Measurements from ENCODE around the gene PIR.

DNA sequence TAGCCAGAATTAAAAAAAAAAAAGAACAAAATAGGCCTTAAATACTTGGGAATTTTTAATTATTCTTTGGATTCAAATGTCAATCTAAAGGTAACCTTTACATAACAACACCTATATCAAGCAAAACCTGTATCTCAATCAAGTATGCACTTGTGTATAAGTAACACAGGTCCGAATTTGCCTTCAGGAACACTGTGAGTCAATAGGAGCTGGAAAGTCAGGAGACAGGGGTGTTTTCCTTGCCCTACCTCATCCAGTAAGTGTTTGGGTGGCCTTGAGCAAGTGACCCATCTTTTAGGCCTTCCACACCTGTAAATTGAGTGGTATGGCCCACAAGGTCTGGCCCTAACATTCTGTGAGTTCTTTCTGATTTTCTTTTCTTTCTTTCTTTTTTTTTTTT lies 68.1 kb downstream of the PIR start:
- TF ChIP-seq CTCF (IDR thresholded peaks at IDR 0.05; ENCODE audit: extremely low read depth in 1 of 2, insufficient read depth in 1 of 2, low read depth in 1 of 2, low read length in 2 of 2) = no peak
- TF ChIP-seq, protein P1, sequence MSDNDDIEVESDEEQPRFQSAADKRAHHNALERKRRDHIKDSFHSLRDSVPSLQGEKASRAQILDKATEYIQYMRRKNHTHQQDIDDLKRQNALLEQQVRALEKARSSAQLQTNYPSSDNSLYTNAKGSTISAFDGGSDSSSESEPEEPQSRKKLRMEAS (IDR thresholded peaks at IDR 0.05; ENCODE audit: insufficient read depth, insufficient read length) = no peak
- no peak for TF ChIP-seq EZH2 (IDR thresholded peaks at IDR 0.05; ENCODE audit: borderline replicate concordance, low read depth, low read length, severe bottlenecking)
- no peak for TF ChIP-seq POLR2A (IDR thresholded peaks at IDR 0.05; ENCODE audit: low read depth, low read length)
- no peak for TF ChIP-seq POLR2AphosphoS5 (IDR thresholded peaks at IDR 0.05; ENCODE audit: insufficient read depth, low read depth, low read length)
- TF ChIP-seq FOS (IDR thresholded peaks at IDR 0.05; ENCODE audit: borderline replicate concordance, insufficient read depth, low read length) = no peak
- TF ChIP-seq GATA2 (IDR thresholded peaks at IDR 0.05; ENCODE audit: insufficient read depth, insufficient read length, low read depth, low read length) = no peak
- no peak for TF ChIP-seq JUN (IDR thresholded peaks at IDR 0.05; ENCODE audit: borderline replicate concordance, insufficient read depth, insufficient read length, low read depth)
